Measurements from ENCODE around the gene SH3PXD2B. TPM values are rescaled to one million over a fixed set of nuclear protein-coding genes. Genes with fewer than 3 reads are reported as not detected.
"Not testable (repeated sequence)": the region's sequence is repeated elsewhere in the genome, so short reads cannot be mapped to it uniquely, and the experiment has no call there.

Gene SH3PXD2B
- total RNA-seq, 1 experiment from 2014 or later, result 64.1 TPM

GRCh38 chr5:172370237-172370640 is 84.1 kb downstream of the SH3PXD2B start:
- Mint-ChIP-seq H3K4me1 (no peaks in the 10 kb centered on the region), H3K36me3 (peaks cover 42% of the 10 kb centered on the region), H3K4me3 (no peak overlapping the region), H3K27ac (no peak overlapping the region), H3K9me3 (peaks cover 22% of the 10 kb centered on the region), H3K27me3 (ENCODE audit: low read depth) (peaks cover 2% of the 10 kb centered on the region; the same call in 1 of the 2 replicates)
- ATAC-seq (no peak), DNase-seq (ENCODE audit: low spot score) (no peak)
- ChIA-PET CTCF (interaction anchor here (0.6 to 1.3 kb wide), 8 partner anchors 12 to 628 kb away, joined by 3 to 7 read pairs (median 3); partner anchors contain the start of gene STK10), POLR2A (no interaction called here)
- no peak for TF ChIP-seq NFE2L1 (CRISPR knock-in tag; IDR thresholded peaks at IDR 0.05)
- no peak for TF ChIP-seq FOXJ3 (CRISPR knock-in tag; IDR thresholded peaks at IDR 0.05; ENCODE audit: borderline replicate concordance)
- no peak for TF ChIP-seq ZSCAN18 (CRISPR knock-in tag; IDR thresholded peaks at IDR 0.05)
- TF ChIP-seq GRHL2 (CRISPR knock-in tag; IDR thresholded peaks at IDR 0.05; ENCODE audit: insufficient replicate concordance, severe bottlenecking), result no peak
- no peak for TF ChIP-seq NFYB (CRISPR knock-in tag; conservative IDR thresholded peaks at IDR 0.05; ENCODE audit: low read depth)
- TF ChIP-seq NR3C1 (CRISPR knock-in tag; conservative IDR thresholded peaks at IDR 0.05; ENCODE audit: low read depth), result no peak
- no peak for TF ChIP-seq USF1 (CRISPR knock-in tag; IDR thresholded peaks at IDR 0.05)

DNA sequence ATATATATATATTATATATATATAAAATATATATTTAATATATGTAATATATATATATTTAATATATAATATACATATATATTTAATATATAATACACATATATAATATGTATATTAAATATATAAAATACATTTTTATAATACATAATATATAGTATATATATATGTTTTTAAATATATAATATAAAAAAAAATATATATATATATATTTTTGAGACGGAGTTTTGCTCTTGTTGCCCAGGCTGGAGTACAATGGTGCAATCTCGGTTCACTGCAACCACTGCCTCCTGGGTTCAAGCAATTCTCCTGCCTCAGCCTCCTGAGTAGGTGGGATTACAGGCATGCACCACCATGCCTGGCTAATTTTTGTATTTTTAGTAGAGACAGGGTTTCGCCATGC is 85.6 kb downstream of the SH3PXD2B start:
- ATAC-seq; DNase-seq (ENCODE audit: low spot score); H3K4me1 Mint-ChIP-seq; H3K4me3 Mint-ChIP-seq; H3K27me3 Mint-ChIP-seq (ENCODE audit: low read depth); H3K27ac Mint-ChIP-seq; CTCF ChIA-PET; POLR2A ChIA-PET: not testable (repeated sequence)
- Mint-ChIP-seq H3K9me3 (peaks cover 22% of the 10 kb centered on the region), H3K36me3 (peaks cover 38% of the 10 kb centered on the region)
- peak; percentile 90; the same call in 1 of the 2 replicates for TF ChIP-seq HMGA2 (CRISPR knock-in tag; IDR thresholded peaks at IDR 0.05)

DNA sequence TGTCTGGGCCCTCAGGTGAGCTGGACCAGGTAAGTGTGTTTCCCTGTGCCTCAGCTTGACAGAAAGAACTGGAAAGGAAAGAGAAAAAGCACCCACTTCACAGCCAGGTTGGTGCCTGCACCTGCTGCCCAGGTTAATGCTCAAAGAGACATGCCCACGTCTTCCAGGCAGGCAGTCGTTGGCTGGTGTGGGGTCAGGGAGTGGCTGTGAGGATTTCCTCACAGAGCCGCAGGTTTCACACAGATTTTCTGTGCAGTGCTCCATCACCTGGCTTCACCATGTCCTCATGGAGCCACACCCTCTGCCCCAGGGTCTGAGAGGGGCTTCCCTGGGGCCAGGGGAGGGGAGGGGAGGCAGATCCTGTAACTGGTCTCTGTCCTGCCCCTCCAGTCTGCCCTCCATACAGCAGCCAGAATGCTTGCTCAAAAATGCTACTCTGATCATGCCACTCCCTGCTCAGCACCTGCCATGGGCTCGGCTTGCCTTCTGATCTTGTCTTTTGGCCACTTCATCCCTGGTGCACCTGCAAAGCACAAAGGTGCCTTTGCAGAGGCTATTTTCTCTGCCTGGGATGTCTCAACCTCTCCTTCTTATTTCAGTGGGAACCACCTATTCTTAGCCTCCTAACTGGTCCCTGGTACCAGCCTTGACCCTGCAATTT is 88.2 kb downstream of the SH3PXD2B start:
- Mint-ChIP-seq H3K9me3 (peaks cover 11% of the 10 kb centered on the region), H3K36me3 (peaks cover 37% of the 10 kb centered on the region), H3K4me3 (no peak overlapping the region), H3K4me1 (no peaks in the 10 kb centered on the region), H3K27me3 (ENCODE audit: low read depth) (peaks cover 2% of the 10 kb centered on the region; the same call in 1 of the 2 replicates), H3K27ac (no peak overlapping the region)
- ChIA-PET POLR2A (no interaction called here), CTCF (no interaction called here)
- TF ChIP-seq CDX4 (CRISPR knock-in tag; IDR thresholded peaks at IDR 0.05; ENCODE audit: borderline replicate concordance) (no peak), HMGA2 (CRISPR knock-in tag; IDR thresholded peaks at IDR 0.05) (0 out of 2 replicates have a peak, but pooled peaks have one; percentile 6)
- DNase-seq (ENCODE audit: low spot score), result no peak
- ATAC-seq, result no peak

DNA sequence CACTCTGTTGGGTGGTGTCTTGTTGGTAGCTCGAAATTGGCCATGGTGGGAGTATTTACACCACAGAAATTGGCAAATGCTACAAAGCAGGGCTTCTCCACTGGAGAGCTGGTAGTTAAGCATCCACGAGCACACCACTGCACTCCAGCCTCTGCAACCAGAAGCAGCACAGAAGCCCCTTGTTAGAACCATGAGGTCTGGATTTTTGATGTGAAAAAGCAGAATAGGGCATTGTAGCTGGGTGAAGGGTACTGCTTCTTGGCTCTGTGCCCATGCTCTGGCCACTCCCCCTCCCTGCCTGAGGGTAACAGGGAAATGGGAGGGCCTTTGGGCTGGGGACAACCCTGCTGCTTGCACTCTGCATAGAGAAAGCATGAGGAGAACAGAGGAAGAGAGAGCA is 89.6 kb downstream of the SH3PXD2B start:
- peak overlapping the region; percentile 19; the same call in 1 of the 2 replicates for H3K27ac Mint-ChIP-seq
- ATAC-seq (peak; percentile 48), DNase-seq (ENCODE audit: low spot score) (no peak)
- no peaks in the 10 kb centered on the region for H3K27me3 Mint-ChIP-seq (ENCODE audit: low read depth)
- CTCF ChIA-PET, result no interaction called here
- peaks cover 35% of the 10 kb centered on the region for H3K36me3 Mint-ChIP-seq
- TF ChIP-seq ZNF532 (CRISPR knock-in tag; IDR thresholded peaks at IDR 0.05; ENCODE audit: borderline replicate concordance) (no peak), ZNF263 (CRISPR knock-in tag; IDR thresholded peaks at IDR 0.05; ENCODE audit: low read depth) (no peak), FOXJ3 (CRISPR knock-in tag; IDR thresholded peaks at IDR 0.05; ENCODE audit: borderline replicate concordance) (no peak), ELF4 (CRISPR knock-in tag; IDR thresholded peaks at IDR 0.05; ENCODE audit: low read depth) (no peak), ZNF317 (CRISPR knock-in tag; IDR thresholded peaks at IDR 0.05; ENCODE audit: borderline replicate concordance, low read depth) (no peak), ZNF121 (CRISPR knock-in tag; IDR thresholded peaks at IDR 0.05) (no peak)
- TF ChIP-seq, protein P1, sequence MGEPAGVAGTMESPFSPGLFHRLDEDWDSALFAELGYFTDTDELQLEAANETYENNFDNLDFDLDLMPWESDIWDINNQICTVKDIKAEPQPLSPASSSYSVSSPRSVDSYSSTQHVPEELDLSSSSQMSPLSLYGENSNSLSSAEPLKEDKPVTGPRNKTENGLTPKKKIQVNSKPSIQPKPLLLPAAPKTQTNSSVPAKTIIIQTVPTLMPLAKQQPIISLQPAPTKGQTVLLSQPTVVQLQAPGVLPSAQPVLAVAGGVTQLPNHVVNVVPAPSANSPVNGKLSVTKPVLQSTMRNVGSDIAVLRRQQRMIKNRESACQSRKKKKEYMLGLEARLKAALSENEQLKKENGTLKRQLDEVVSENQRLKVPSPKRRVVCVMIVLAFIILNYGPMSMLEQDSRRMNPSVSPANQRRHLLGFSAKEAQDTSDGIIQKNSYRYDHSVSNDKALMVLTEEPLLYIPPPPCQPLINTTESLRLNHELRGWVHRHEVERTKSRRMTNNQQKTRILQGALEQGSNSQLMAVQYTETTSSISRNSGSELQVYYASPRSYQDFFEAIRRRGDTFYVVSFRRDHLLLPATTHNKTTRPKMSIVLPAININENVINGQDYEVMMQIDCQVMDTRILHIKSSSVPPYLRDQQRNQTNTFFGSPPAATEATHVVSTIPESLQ (CRISPR knock-in tag; IDR thresholded peaks at IDR 0.05), result no peak
- POLR2A ChIA-PET, result interaction anchor here (0.6 kb wide), 1 partner anchor 1873 kb away, joined by 3 read pairs; no protein-coding TSS in a partner anchor
- peaks cover 5% of the 10 kb centered on the region; the same call in 1 of the 2 replicates for H3K9me3 Mint-ChIP-seq
- H3K4me1 Mint-ChIP-seq, result no peaks in the 10 kb centered on the region
- no peak overlapping the region for H3K4me3 Mint-ChIP-seq
